Measurements from ENCODE around the gene CD58.

Gene CD58

GRCh38 chr1:116557323-116557878 is 13.4 kb downstream of the CD58 start:
- TF ChIP-seq CTCF (IDR thresholded peaks at IDR 0.05; ENCODE audit: low read depth, low read length, missing control alignments) = no peak
- no peak for DNase-seq (ENCODE audit: extremely low read depth, low read depth)
- H3K4me3 ChIP-seq (replicated peaks; ENCODE audit: low read depth, low read length) = no peak overlapping the region

GRCh38 chr1:116556289-116557006 is 14.4 kb downstream of the CD58 start:
- H3K4me3 ChIP-seq (replicated peaks; ENCODE audit: low read depth, low read length) = no peak overlapping the region
- no peak for DNase-seq (ENCODE audit: extremely low read depth, low read depth)
- no peak for TF ChIP-seq CTCF (IDR thresholded peaks at IDR 0.05; ENCODE audit: low read depth, low read length, missing control alignments)

- no peak for TF ChIP-seq CTCF (IDR thresholded peaks at IDR 0.05; ENCODE audit: low read depth, low read length, missing control alignments)
- DNase-seq (ENCODE audit: extremely low read depth, low read depth) = no peak
- H3K4me3 ChIP-seq (replicated peaks; ENCODE audit: low read depth, low read length) = no peak overlapping the region
Observed at GRCh38 chr1:116554924-116555323, 15.9 kb downstream of the CD58 start.

GRCh38 chr1:116553386-116554115 is 17.3 kb downstream of the CD58 start:
- no peak for TF ChIP-seq CTCF (IDR thresholded peaks at IDR 0.05; ENCODE audit: low read depth, low read length, missing control alignments)
- DNase-seq (ENCODE audit: extremely low read depth, low read depth) = no peak
- no peak overlapping the region for H3K4me3 ChIP-seq (replicated peaks; ENCODE audit: low read depth, low read length)

DNA sequence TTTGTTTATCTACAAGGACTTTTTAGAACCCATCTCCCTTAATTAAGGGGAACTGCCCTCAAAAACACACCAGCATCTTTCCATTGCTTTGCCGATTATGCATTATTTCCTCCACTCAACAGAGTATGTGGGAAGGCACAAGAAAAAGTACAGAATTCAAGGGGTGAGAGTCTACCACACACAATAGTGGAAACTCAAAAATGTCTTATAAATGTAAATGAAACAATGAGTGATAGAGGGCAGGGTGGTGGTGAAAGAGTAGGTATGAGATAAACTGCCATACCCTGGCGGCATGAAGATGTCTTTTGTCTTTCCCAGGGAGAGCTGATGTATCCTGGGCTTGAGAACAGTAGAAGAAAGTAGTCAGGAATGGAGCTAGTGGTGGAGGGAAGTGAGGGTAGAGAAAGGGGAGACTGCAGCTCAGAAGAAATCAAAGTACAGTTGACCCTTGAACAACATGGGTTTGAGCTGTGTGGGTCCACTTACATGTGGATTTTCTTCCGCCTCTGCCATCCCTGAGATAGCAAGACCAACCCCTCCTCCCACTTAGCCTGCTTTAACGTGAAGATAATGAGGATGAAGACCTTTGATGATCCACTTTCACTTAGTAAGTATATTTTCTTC is 24.4 kb downstream of the CD58 start:
- DNase-seq (ENCODE audit: extremely low read depth, low read depth) = no peak
- no peak overlapping the region for H3K4me3 ChIP-seq (replicated peaks; ENCODE audit: low read depth, low read length)
- TF ChIP-seq CTCF (IDR thresholded peaks at IDR 0.05; ENCODE audit: low read depth, low read length, missing control alignments) = no peak

DNA sequence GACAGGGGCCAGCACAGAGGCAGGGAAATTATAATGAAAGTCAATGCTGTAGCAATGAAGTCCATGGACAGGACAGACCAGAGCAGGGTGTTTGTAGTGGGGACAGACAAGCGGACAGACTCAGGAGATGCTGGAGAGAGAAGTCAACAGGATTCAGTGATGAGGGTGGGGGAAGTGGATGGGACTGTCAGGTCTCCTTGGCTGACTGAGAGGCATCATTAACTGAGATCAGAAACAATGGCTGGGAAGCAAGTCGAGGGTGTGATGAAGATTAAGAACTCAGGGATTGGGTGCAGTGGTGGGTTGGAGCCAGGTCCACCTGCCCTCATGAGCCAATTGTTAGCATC is 25.5 kb downstream of the CD58 start:
- TF ChIP-seq CTCF (IDR thresholded peaks at IDR 0.05; ENCODE audit: low read depth, low read length, missing control alignments) = no peak
- DNase-seq (ENCODE audit: extremely low read depth, low read depth) = no peak
- no peak overlapping the region for H3K4me3 ChIP-seq (replicated peaks; ENCODE audit: low read depth, low read length)
